HEK293 (cell line): ENCODE results near the gene ZNF652.
A peak's percentile ranks its signal among the peaks of the same experiment; 100 is the strongest.

Experiments used
- CTCF ChIA-PET: fragments of 350-600 bp; formaldehyde crosslinking; extraction: SDS; loops from one replicate; lab custom pipeline; 2021; ENCODE audit warnings: antibody characterized with exemption; lab: Yijun Ruan, JAX
- POLR2A ChIA-PET: fragments of 300-600 bp; formaldehyde crosslinking; extraction: SDS; loops from one replicate; lab custom pipeline; 2020; ENCODE audit warnings: antibody characterized with exemption, inconsistent platforms; lab: Yijun Ruan, JAX
- H3K27ac ChIP-seq: fragments of 200-500 bp; sonication (Bioruptor generic); 2 replicates; pipeline ENCODE4 v1.5.1; 2014; ENCODE audit warnings: low read depth, low read length, control low read depth, inconsistent platforms; ENCODE audit errors: extremely low read depth
- H3K36me3 ChIP-seq, 2 experiments: fragments of 200-500 bp in 1 of 2; sonication (Bioruptor generic) in 1 of 2; 1 replicate in 1 of 2; 2 replicates in 1 of 2; pipeline ENCODE4 v1.5.1; 2014 to 2017; ENCODE audit warnings: inconsistent platforms in 2 of 2, low read length in 2 of 2; ENCODE audit not compliant: control insufficient read depth in 2 of 2, insufficient read depth in 1 of 2
- H3K4me1 ChIP-seq: fragments of 200-500 bp; sonication (Bioruptor generic); 2 replicates; pipeline ENCODE4 v1.5.1; 2014; ENCODE audit warnings: mild to moderate bottlenecking, low read length, inconsistent platforms; ENCODE audit not compliant: control insufficient read depth, insufficient read depth
- H3K4me3 ChIP-seq: 2 replicates; pipeline ENCODE4 v1.5.1; 2011; ENCODE audit warnings: low read depth, mild to moderate bottlenecking, control low read depth, low read length, moderate library complexity
- H3K9me3 ChIP-seq: fragments of 200-500 bp; sonication (Bioruptor generic); 2 replicates; pipeline ENCODE4 v1.5.1; 2014; ENCODE audit warnings: low read depth, low read length, inconsistent platforms; ENCODE audit not compliant: control insufficient read depth, insufficient read depth
- AEBP2 ChIP-seq: fragments of 450-650 bp; formaldehyde crosslinking; IDR thresholded peaks from 2 replicates; pipeline ENCODE4 v1.5.1; 2016; ENCODE audit warnings: missing biosample characterization, missing genetic modification characterization, borderline replicate concordance
- EGR2 ChIP-seq: fragments of 450-650 bp; formaldehyde crosslinking; IDR thresholded peaks from 2 replicates; pipeline ENCODE4 v1.5.1; 2016; ENCODE audit warnings: low read depth, missing biosample characterization, missing genetic modification characterization
- ELK4 ChIP-seq: IDR thresholded peaks from 2 replicates; pipeline ENCODE4 v1.6.1; 2011; ENCODE audit warnings: mild to moderate bottlenecking, low read depth, low read length, borderline replicate concordance
- HOXA7 ChIP-seq: sonication (generic); formaldehyde crosslinking; IDR thresholded peaks from 2 replicates; pipeline ENCODE4 v1.8.1; 2022; ENCODE audit warnings: missing genetic modification reagents, borderline replicate concordance
- PBX3 ChIP-seq: sonication (generic); formaldehyde crosslinking; IDR thresholded peaks from 2 replicates; pipeline ENCODE4 v1.8.1; 2022; ENCODE audit warnings: mild to moderate bottlenecking, moderate library complexity, missing genetic modification reagents
- REPIN1 ChIP-seq: fragments of 450-650 bp; formaldehyde crosslinking; IDR thresholded peaks from 2 replicates; pipeline ENCODE4 v1.5.1; 2017; ENCODE audit warnings: missing biosample characterization, missing genetic modification characterization, low read depth
- ZBTB11 ChIP-seq: fragments of 450-650 bp; formaldehyde crosslinking; conservative IDR thresholded peaks from 2 replicates; pipeline ENCODE4 v1.5.1; 2016; ENCODE audit warnings: low read depth, missing biosample characterization, missing genetic modification characterization
- ZBTB49 ChIP-seq: fragments of 450-650 bp; formaldehyde crosslinking; IDR thresholded peaks from 2 replicates; pipeline ENCODE4 v1.5.1; 2016; ENCODE audit warnings: missing biosample characterization, missing genetic modification characterization, low read depth
- ZFHX2 ChIP-seq: fragments of 450-650 bp; formaldehyde crosslinking; conservative IDR thresholded peaks from 2 replicates; pipeline ENCODE4 v1.5.1; 2016; ENCODE audit warnings: missing biosample characterization, missing genetic modification characterization
- ZFP69B ChIP-seq: fragments of 450-650 bp; formaldehyde crosslinking; IDR thresholded peaks from 2 replicates; pipeline ENCODE4 v1.5.1; 2016; ENCODE audit warnings: missing biosample characterization, missing genetic modification characterization
- ZNF121 ChIP-seq: fragments of 450-650 bp; formaldehyde crosslinking; IDR thresholded peaks from 2 replicates; pipeline ENCODE4 v1.5.1; 2016; ENCODE audit warnings: missing biosample characterization, missing genetic modification characterization
- ZNF132 ChIP-seq: fragments of 450-650 bp; formaldehyde crosslinking; IDR thresholded peaks from 2 replicates; pipeline ENCODE4 v1.5.1; 2017; ENCODE audit warnings: missing biosample characterization, missing genetic modification characterization, borderline replicate concordance
- ZNF366 ChIP-seq: fragments of 450-650 bp; formaldehyde crosslinking; conservative IDR thresholded peaks from 2 replicates; pipeline ENCODE4 v1.5.1; 2016; ENCODE audit warnings: missing biosample characterization, missing genetic modification characterization
- ZNF513 ChIP-seq: fragments of 450-650 bp; IDR thresholded peaks from 2 replicates; pipeline ENCODE4 v1.5.1; 2018; ENCODE audit warnings: missing biosample characterization, missing genetic modification characterization
- ZNF514 ChIP-seq: fragments of 450-650 bp; formaldehyde crosslinking; IDR thresholded peaks from 2 replicates; pipeline ENCODE4 v1.5.1; 2016; ENCODE audit warnings: missing biosample characterization, missing genetic modification characterization
- ZNF529 ChIP-seq: fragments of 450-650 bp; formaldehyde crosslinking; IDR thresholded peaks from 2 replicates; pipeline ENCODE4 v1.5.1; 2017; ENCODE audit warnings: missing genetic modification characterization, missing biosample characterization; ENCODE audit not compliant: insufficient replicate concordance
- ZNF530 ChIP-seq: fragments of 450-650 bp; formaldehyde crosslinking; IDR thresholded peaks from 2 replicates; pipeline ENCODE4 v1.5.1; 2016; ENCODE audit warnings: low read depth, missing biosample characterization, missing genetic modification characterization
- ZNF830 ChIP-seq: fragments of 450-650 bp; IDR thresholded peaks from 2 replicates; pipeline ENCODE4 v1.5.0; 2018; ENCODE audit warnings: missing biosample characterization, missing genetic modification characterization, low read depth, mild to moderate bottlenecking, moderate library complexity

Gene ZNF652

GRCh38 chr17:49399995-49400394, 37.9 kb upstream of the ZNF652 start:
- ChIA-PET CTCF (interaction anchor here (0.6 to 8.2 kb wide), 8 partner anchors 8 to 173 kb away, joined by 3 to 122 read pairs (median 6); no protein-coding TSS in a partner anchor), POLR2A (interaction anchor here (0.5 to 2.0 kb wide), 4 partner anchors 14 to 150 kb away, joined by 3 to 8 read pairs (median 4); partner anchors contain the start of gene PHB1)
- TF ChIP-seq ZNF830 (tag by site-specific recombination) (no peak), EGR2 (tag by site-specific recombination) (peak; percentile 71), ZBTB11 (tag by site-specific recombination) (peak; percentile 22; the same call in 1 of the 2 replicates), ZFHX2 (tag by site-specific recombination) (peak; percentile 72)
- Histone ChIP-seq H3K4me3 (no peak overlapping the region), H3K9me3 (no peaks in the 10 kb centered on the region), H3K4me1 (no peaks in the 10 kb centered on the region), H3K36me3 (peaks cover 12 to 30% of the 10 kb centered on the region in 2 experiments; a peak in 2 of 3 replicates), H3K27ac (no peak overlapping the region)

- POLR2A ChIA-PET = interaction anchor here (1.0 kb wide), 1 partner anchor 91 kb away, joined by 3 read pairs; no protein-coding TSS in a partner anchor
- TF ChIP-seq REPIN1 (tag by site-specific recombination) (no peak), ZFP69B (no peak), HOXA7 (CRISPR knock-in tag) (no peak), ZNF121 (tag by site-specific recombination) (no peak), ELK4 (no peak), PBX3 (CRISPR knock-in tag) (no peak), ZNF513 (tag by site-specific recombination) (no peak), ZNF530 (tag by site-specific recombination) (no peak), ZNF132 (tag by site-specific recombination) (no peak), ZNF514 (tag by site-specific recombination) (no peak), ZNF366 (tag by site-specific recombination) (no peak), ZNF529 (no peak), ZBTB49 (tag by site-specific recombination) (no peak), AEBP2 (tag by site-specific recombination) (no peak)
Measured at GRCh38 chr17:49397586-49397985, 35.5 kb upstream of the ZNF652 start.

More at GRCh38 chr17:49397586-49397985, 35.5 kb upstream of the ZNF652 start:
- no peaks in the 10 kb centered on the region for H3K9me3 ChIP-seq
- H3K36me3 ChIP-seq = peaks cover 4 to 6% of the 10 kb centered on the region in 2 experiments; a peak in 2 of 3 replicates
- CTCF ChIA-PET = interaction anchor here (0.5 to 8.2 kb wide), 13 partner anchors 8 to 352 kb away, joined by 3 to 122 read pairs (median 4); partner anchors contain the start of gene ZNF652
- H3K4me3 ChIP-seq = no peak overlapping the region
- H3K27ac ChIP-seq = no peak overlapping the region
- no peaks in the 10 kb centered on the region for H3K4me1 ChIP-seq
